ENCODE data around the gene KIAA1671. TPM values are rescaled to one million over a fixed set of nuclear protein-coding genes. Genes with fewer than 3 reads are reported as not detected.

KIAA1671 gene
- polyA plus RNA-seq, 1 donor from 2014 or later = 3.0 TPM

GRCh38 chr22:25114369-25115362 lies 162.2 kb downstream of the KIAA1671 start:
- no peaks in the 10 kb centered on the region for H3K79me2 ChIP-seq (replicated peaks; ENCODE audit: insufficient read depth, low read length)
- TF ChIP-seq REST (IDR thresholded peaks at IDR 0.05; ENCODE audit: borderline replicate concordance) (no peak), POLR2AphosphoS5 (IDR thresholded peaks at IDR 0.05) (no peak), EZH2 (IDR thresholded peaks at IDR 0.05; ENCODE audit: borderline replicate concordance, insufficient read depth, low read length, poor library complexity, severe bottlenecking) (no peak), RAD21 (conservative IDR thresholded peaks at IDR 0.05) (no peak), EP300 (conservative IDR thresholded peaks at IDR 0.05; ENCODE audit: poor library complexity, severe bottlenecking) (no peak), MXI1 (conservative IDR thresholded peaks at IDR 0.05; ENCODE audit: poor library complexity, severe bottlenecking) (no peak), TAF1 (IDR thresholded peaks at IDR 0.05; ENCODE audit: low read depth) (no peak), CTCF (IDR thresholded peaks at IDR 0.05; ENCODE audit: poor library complexity, severe bottlenecking) (no peak)

GRCh38 chr22:25119609-25120008 lies 167.1 kb downstream of the KIAA1671 start:
- no peak overlapping the region for H3K9ac ChIP-seq (ENCODE audit: low read length)
- no peak overlapping the region for H2AFZ ChIP-seq (ENCODE audit: low read depth, low read length)
- no peaks in the 10 kb centered on the region for H3K79me2 ChIP-seq (replicated peaks; ENCODE audit: insufficient read depth, low read length)
- no peak overlapping the region for H3K27ac ChIP-seq (ENCODE audit: low read length)
- H3K9me2 ChIP-seq (ENCODE audit: insufficient read depth, low read length) = no peaks in the 10 kb centered on the region
- H3K4me2 ChIP-seq (ENCODE audit: low read length) = no peak overlapping the region
- H4K20me1 ChIP-seq (ENCODE audit: insufficient read depth) = no peaks in the 10 kb centered on the region
- no peak overlapping the region for H3K4me3 ChIP-seq (ENCODE audit: low read length)
- no peaks in the 10 kb centered on the region for H3K9me3 ChIP-seq (ENCODE audit: low read length)
- no peaks in the 10 kb centered on the region for H3K36me3 ChIP-seq (ENCODE audit: insufficient read depth, low read length)
- TF ChIP-seq MXI1 (conservative IDR thresholded peaks at IDR 0.05; ENCODE audit: poor library complexity, severe bottlenecking) (no peak), REST (IDR thresholded peaks at IDR 0.05; ENCODE audit: borderline replicate concordance) (no peak), RAD21 (conservative IDR thresholded peaks at IDR 0.05) (no peak), CTCF (IDR thresholded peaks at IDR 0.05; ENCODE audit: poor library complexity, severe bottlenecking) (no peak), EZH2 (IDR thresholded peaks at IDR 0.05; ENCODE audit: borderline replicate concordance, insufficient read depth, low read length, poor library complexity, severe bottlenecking) (no peak), SMC3 (conservative IDR thresholded peaks at IDR 0.05; ENCODE audit: poor library complexity) (no peak), POLR2AphosphoS5 (IDR thresholded peaks at IDR 0.05) (no peak), TAF1 (IDR thresholded peaks at IDR 0.05; ENCODE audit: low read depth) (no peak), EP300 (conservative IDR thresholded peaks at IDR 0.05; ENCODE audit: poor library complexity, severe bottlenecking) (no peak)
- H3K27me3 ChIP-seq (ENCODE audit: insufficient read depth, low read depth, low read length) = no peaks in the 10 kb centered on the region
- H3F3A ChIP-seq (ENCODE audit: insufficient read depth, low read length, poor library complexity, severe bottlenecking) = no peaks in the 10 kb centered on the region

More at GRCh38 chr22:25114369-25115362, 162.2 kb downstream of the KIAA1671 start:
- Histone ChIP-seq H3K36me3 (ENCODE audit: insufficient read depth, low read length) (no peaks in the 10 kb centered on the region), H3K4me2 (ENCODE audit: low read length) (no peak overlapping the region), H2AFZ (ENCODE audit: low read depth, low read length) (no peak overlapping the region), H4K20me1 (ENCODE audit: insufficient read depth) (no peaks in the 10 kb centered on the region), H3K9me2 (ENCODE audit: insufficient read depth, low read length) (no peaks in the 10 kb centered on the region), H3K27ac (ENCODE audit: low read length) (peak overlapping the region; percentile 2), H3K9me3 (ENCODE audit: low read length) (no peaks in the 10 kb centered on the region), H3K4me3 (ENCODE audit: low read length) (peak overlapping the region; percentile 73), H3K9ac (ENCODE audit: low read length) (peak overlapping the region; percentile 32), H3K27me3 (ENCODE audit: insufficient read depth, low read depth, low read length) (no peaks in the 10 kb centered on the region), H3F3A (ENCODE audit: insufficient read depth, low read length, poor library complexity, severe bottlenecking) (no peaks in the 10 kb centered on the region)
